Hematopoietic multipotent progenitor cell (in vitro differentiated cells): Measurements from ENCODE around the gene ZNF354C. TPM values are rescaled to one million over a fixed set of nuclear protein-coding genes. Genes with fewer than 3 reads are reported as not detected.
A peak's percentile ranks its signal among the peaks of the same experiment; 100 is the strongest.
"Not testable (repeated sequence)": the region's sequence is repeated elsewhere in the genome, so short reads cannot be mapped to it uniquely, and the experiment has no call there.

Source experiments
- DNase-seq, 3 donors: peaks; one replicate each; pipeline ENCODE4 v3.0.0-alpha.2; 2011 to 2015; ENCODE audit warnings: low read depth in 2 of 3, low spot score in 2 of 3
- total RNA-seq: library from RNA; depleted of rRNA; stranded (reverse); fragments of >200 nt; gene quantifications from one replicate; pipeline ENCODE4 v1.2.3, GENCODE V29; 2012

Gene ZNF354C
- 3.2 TPM for total RNA-seq

GRCh38 chr5:179060116-179061008 lies at the start of gene ZNF354C:
ZNF354C (plus strand) TSS chr5:179060373; CDS start chr5:179062069, 1,696 bp downstream.
- peak; percentile 60 to 92 (median 85) for DNase-seq

DNA sequence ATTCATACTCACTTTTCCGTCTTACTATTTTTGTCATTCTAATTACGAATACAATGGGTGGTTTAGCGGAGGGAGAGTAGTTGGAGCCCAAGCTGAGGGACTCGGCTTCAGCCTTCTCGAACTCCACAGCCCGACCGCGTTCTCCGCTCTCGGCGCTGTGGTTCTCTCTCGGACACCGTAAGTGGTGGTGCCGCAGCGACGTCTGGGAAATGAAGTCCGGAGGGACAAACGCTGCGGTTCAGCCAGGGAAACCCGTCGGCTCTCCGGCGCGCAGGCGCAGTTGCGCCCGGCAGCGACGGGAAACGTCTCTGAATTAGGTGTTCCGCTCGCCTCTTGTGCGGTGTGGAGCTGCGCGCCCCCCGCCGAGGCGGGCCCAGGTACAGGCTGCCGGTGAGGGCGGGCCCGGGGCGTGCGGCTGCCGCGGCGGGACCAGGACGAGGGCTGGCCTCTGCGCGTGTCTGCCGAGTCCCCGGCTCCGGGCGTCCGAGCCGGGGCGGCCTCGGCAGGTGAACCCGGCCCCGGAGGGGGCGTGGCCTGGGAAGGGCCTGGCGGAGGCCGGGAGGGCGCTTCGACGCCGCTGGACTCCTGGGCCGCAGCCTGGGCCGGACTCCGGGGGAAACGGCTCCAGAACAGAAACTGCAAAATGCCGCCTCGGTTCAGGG lies 36.5 kb upstream of the ZNF354C start, which contains the start of gene ZNF879:
ZNF879 (plus strand) TSS at position 277 of the 662 bp plus-strand sequence. CDS start 1,201 bp downstream, outside the sequence.
- DNase-seq: peak; percentile 91 to 97 (median 95)

GRCh38 chr5:179033004-179033580 lies 27.1 kb upstream of the ZNF354C start:
- DNase-seq: no peak

- no peak for DNase-seq
Measured at GRCh38 chr5:179044765-179045164, 15.4 kb upstream of the ZNF354C start.

GRCh38 chr5:179051784-179052183 lies 8.4 kb upstream of the ZNF354C start:
- no peak for DNase-seq

- DNase-seq: no peak
Measured at GRCh38 chr5:179054036-179054785, 6.0 kb upstream of the ZNF354C start.

GRCh38 chr5:179054876-179055275 lies 5.3 kb upstream of the ZNF354C start:
- DNase-seq: no peak

DNA sequence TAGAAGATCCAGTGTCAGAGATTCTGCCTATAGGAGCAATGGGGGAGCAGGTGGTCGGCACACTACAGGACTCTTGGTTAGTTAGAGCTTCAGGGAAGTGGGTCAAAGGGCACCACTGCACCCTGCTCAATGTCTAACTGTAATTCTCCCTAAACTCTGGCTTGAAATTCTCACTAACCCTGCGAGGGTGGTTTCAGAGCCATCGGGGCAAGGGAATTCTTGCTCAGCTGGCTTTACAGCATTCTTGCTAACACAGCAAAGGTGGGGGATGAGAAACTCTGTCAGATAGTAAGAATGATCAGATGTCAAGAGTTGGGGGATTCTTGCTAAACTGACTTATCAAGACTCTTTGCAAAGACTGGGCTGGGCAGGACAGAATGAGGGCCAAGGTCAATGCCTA lies 4.7 kb upstream of the ZNF354C start:
- DNase-seq: no peak

GRCh38 chr5:179055841-179056240 lies 4.3 kb upstream of the ZNF354C start:
- DNase-seq: no peak

DNA sequence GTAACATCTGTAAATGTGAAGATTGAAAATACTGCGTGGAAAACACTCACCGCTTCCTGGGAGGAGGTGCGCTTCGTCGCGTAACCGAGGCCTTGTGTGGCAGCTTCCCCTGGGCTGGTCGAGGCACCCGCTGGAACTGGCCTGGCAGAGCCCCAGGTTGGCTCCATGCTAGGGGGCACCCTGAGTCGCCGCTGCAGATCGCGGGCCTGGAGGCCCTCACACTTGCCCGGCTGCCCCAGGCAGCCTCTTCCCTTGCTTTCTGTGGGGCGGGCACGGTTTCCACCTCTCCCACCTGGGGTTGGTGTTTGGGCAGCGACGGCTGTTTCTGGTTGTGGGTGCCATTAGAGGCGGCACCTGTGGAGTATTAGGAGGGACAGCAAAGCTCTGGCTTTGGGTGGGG lies 852 bp downstream of the ZNF354C start:
- no peak for DNase-seq

GRCh38 chr5:179065703-179066102 lies 5.5 kb downstream of the ZNF354C start:
- no peak for DNase-seq

- DNase-seq: no peak
Measured at GRCh38 chr5:179079165-179079987, 19.2 kb downstream of the ZNF354C start.

GRCh38 chr5:179080724-179081123 lies 20.6 kb downstream of the ZNF354C start:
- no peak for DNase-seq

- no peak for DNase-seq
Measured at GRCh38 chr5:179089502-179089901, 29.3 kb downstream of the ZNF354C start.

- DNase-seq: not testable (repeated sequence)
Measured at GRCh38 chr5:179101282-179101681, 41.1 kb downstream of the ZNF354C start.

GRCh38 chr5:179110528-179110927 lies 50.4 kb downstream of the ZNF354C start:
- no peak for DNase-seq

GRCh38 chr5:179111267-179112207 lies 51.4 kb downstream of the ZNF354C start:
- DNase-seq: no peak

DNA sequence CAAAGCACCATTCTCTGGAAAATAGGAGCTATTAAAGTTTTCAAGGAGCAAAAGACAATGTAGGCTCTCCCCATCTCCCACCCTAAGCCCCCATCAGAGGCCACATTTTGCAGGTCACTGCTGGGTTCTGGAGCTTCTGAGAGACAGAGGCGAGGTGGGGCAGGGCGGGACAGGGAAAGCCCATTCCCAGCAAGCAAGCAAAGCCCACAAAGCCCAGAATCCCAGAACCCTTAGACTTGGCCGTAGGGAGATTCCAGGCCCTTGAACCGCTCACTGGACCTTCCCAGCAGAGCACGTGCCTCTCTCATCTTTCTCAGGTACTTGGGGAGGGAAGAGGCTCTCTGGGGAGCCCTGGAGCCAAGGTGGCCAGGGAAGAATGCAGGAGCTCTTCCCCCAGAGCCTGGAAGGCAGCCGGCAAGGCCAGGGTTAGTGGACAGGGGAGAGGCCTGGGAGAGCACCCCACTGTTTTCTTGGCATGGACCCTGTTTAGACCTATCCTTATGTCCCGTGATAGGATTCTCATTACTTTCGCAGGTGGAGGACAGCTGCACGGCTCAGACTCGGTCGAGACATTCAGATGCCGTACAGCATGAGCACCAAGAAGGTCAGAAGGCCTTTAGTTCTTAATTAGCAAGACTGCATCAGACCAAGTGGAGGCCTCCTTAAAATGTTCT lies 52.4 kb downstream of the ZNF354C start:
- DNase-seq: no peak
